ENCODE results near the gene NECTIN2.
A peak's percentile ranks its signal among the peaks of the same experiment; 100 is the strongest.

NECTIN2 gene

GRCh38 chr19:44889830-44890365 is 43.8 kb downstream of the NECTIN2 start:
- no peaks in the 10 kb centered on the region for H4K20me1 ChIP-seq (ENCODE audit: insufficient read depth)
- peak overlapping the region; percentile 73 for H3K27ac ChIP-seq
- H3K36me3 ChIP-seq (ENCODE audit: insufficient read depth), result peaks cover 14% of the 10 kb centered on the region; the same call in 1 of the 2 replicates
- TF ChIP-seq CTCF (conservative IDR thresholded peaks at IDR 0.05; ENCODE audit: low read depth, low read length), result no peak
- H3K27me3 ChIP-seq (ENCODE audit: insufficient read depth, low read depth), result no peaks in the 10 kb centered on the region
- peak overlapping the region; percentile 77 for H2AFZ ChIP-seq (ENCODE audit: low read depth)
- H3K9ac ChIP-seq, result peak overlapping the region; percentile 33; the same call in 1 of the 2 replicates
- no peak overlapping the region for H3K4me3 ChIP-seq (IDR thresholded peaks at IDR 0.05; ENCODE audit: insufficient read depth, low read depth, low read length)
- H3K79me2 ChIP-seq (ENCODE audit: insufficient read depth, low read depth), result peaks cover 37% of the 10 kb centered on the region
- peaks cover 16% of the 10 kb centered on the region for H3K4me1 ChIP-seq (ENCODE audit: low read depth, poor library complexity, severe bottlenecking)
- H3K4me2 ChIP-seq, result peak overlapping the region; percentile 83

GRCh38 chr19:44890366-44891015 is 44.4 kb downstream of the NECTIN2 start:
- Histone ChIP-seq H3K79me2 (ENCODE audit: insufficient read depth, low read depth) (peaks cover 37% of the 10 kb centered on the region), H3K27me3 (ENCODE audit: insufficient read depth, low read depth) (no peaks in the 10 kb centered on the region), H3K9ac (peak overlapping the region; percentile 33; the same call in 1 of the 2 replicates), H3K27ac (peak overlapping the region; percentile 73), H3K4me1 (ENCODE audit: low read depth, poor library complexity, severe bottlenecking) (peaks cover 17% of the 10 kb centered on the region), H3K4me3 (IDR thresholded peaks at IDR 0.05; ENCODE audit: insufficient read depth, low read depth, low read length) (no peak overlapping the region), H3K36me3 (ENCODE audit: insufficient read depth) (peaks cover 18% of the 10 kb centered on the region; the same call in 1 of the 2 replicates), H4K20me1 (ENCODE audit: insufficient read depth) (no peaks in the 10 kb centered on the region), H3K4me2 (peak overlapping the region; percentile 83), H2AFZ (ENCODE audit: low read depth) (peak overlapping the region; percentile 77)
- no peak for TF ChIP-seq CTCF (conservative IDR thresholded peaks at IDR 0.05; ENCODE audit: low read depth, low read length)

GRCh38 chr19:44891016-44891882 is 45.2 kb downstream of the NECTIN2 start, which contains the start of gene TOMM40:
TOMM40 (plus strand) TSS chr19:44891254; CDS start chr19:44891416, 162 bp downstream.
- H3K4me1 ChIP-seq (ENCODE audit: low read depth, poor library complexity, severe bottlenecking), result peaks cover 17% of the 10 kb centered on the region
- peaks cover 37% of the 10 kb centered on the region for H3K79me2 ChIP-seq (ENCODE audit: insufficient read depth, low read depth)
- no peak within 1 kb of the TSS for H3K4me3 ChIP-seq (IDR thresholded peaks at IDR 0.05; ENCODE audit: insufficient read depth, low read depth, low read length)
- H3K27me3 ChIP-seq (ENCODE audit: insufficient read depth, low read depth), result no peaks in the 10 kb centered on the region
- H3K4me2 ChIP-seq, result peak within 1 kb of the TSS; percentile 83
- H2AFZ ChIP-seq (ENCODE audit: low read depth), result peak within 1 kb of the TSS; percentile 77
- no peaks in the 10 kb centered on the region for H4K20me1 ChIP-seq (ENCODE audit: insufficient read depth)
- peak within 1 kb of the TSS; percentile 81 for H3K9ac ChIP-seq
- peak within 1 kb of the TSS; percentile 73 for H3K27ac ChIP-seq
- TF ChIP-seq CTCF (conservative IDR thresholded peaks at IDR 0.05; ENCODE audit: low read depth, low read length), result no peak
- peaks cover 20% of the 10 kb centered on the region; the same call in 1 of the 2 replicates for H3K36me3 ChIP-seq (ENCODE audit: insufficient read depth)

- no peak overlapping the region for H3K9ac ChIP-seq
- TF ChIP-seq CTCF (conservative IDR thresholded peaks at IDR 0.05; ENCODE audit: low read depth, low read length), result no peak
- peaks cover 41% of the 10 kb centered on the region for H3K79me2 ChIP-seq (ENCODE audit: insufficient read depth, low read depth)
Measured at GRCh38 chr19:44892932-44893331, 46.8 kb downstream of the NECTIN2 start.

More at GRCh38 chr19:44892932-44893331, 46.8 kb downstream of the NECTIN2 start:
- no peaks in the 10 kb centered on the region for H4K20me1 ChIP-seq (ENCODE audit: insufficient read depth)
- H2AFZ ChIP-seq (ENCODE audit: low read depth), result no peak overlapping the region
- H3K4me2 ChIP-seq, result peak overlapping the region; percentile 59
- peaks cover 25% of the 10 kb centered on the region; the same call in 1 of the 2 replicates for H3K36me3 ChIP-seq (ENCODE audit: insufficient read depth)
- H3K27me3 ChIP-seq (ENCODE audit: insufficient read depth, low read depth), result no peaks in the 10 kb centered on the region
- H3K4me1 ChIP-seq (ENCODE audit: low read depth, poor library complexity, severe bottlenecking), result peaks cover 17% of the 10 kb centered on the region
- no peak overlapping the region for H3K4me3 ChIP-seq (IDR thresholded peaks at IDR 0.05; ENCODE audit: insufficient read depth, low read depth, low read length)
- H3K27ac ChIP-seq, result no peak overlapping the region

Data from KMS-11 (cell line).